Measurements from ENCODE around the gene USF3. TPM values are rescaled to one million over a fixed set of nuclear protein-coding genes. Genes with fewer than 3 reads are reported as not detected.

USF3 gene
- total and polyA plus RNA-seq, 2 of the 8 experiments (the other 6 are each of a cell fraction or from before 2014, with no cell fraction given), result 9.6 to 18.5 TPM

- Histone ChIP-seq H2BK120ac (replicated peaks; ENCODE audit: low read depth, low read length) (no peak overlapping the region), H3K4ac (replicated peaks; ENCODE audit: insufficient read length, low read depth, low read length) (no peak overlapping the region), H4K5ac (ENCODE audit: insufficient read length, low read depth, low read length) (no peak overlapping the region), H3K36me3 (ENCODE audit: control insufficient read depth in 2 of 4, insufficient read depth in 4 of 4, low read length in 3 of 4) (no peaks in the 10 kb centered on the region), H2BK12ac (ENCODE audit: low read depth, low read length) (no peak overlapping the region), H3K4me3 (ENCODE audit: extremely low read depth in 1 of 4, insufficient read depth in 2 of 4, low read depth in 3 of 4, low read length in 4 of 4) (no peak overlapping the region), H2BK20ac (ENCODE audit: low read length) (no peak overlapping the region), H3K18ac (ENCODE audit: extremely low read depth, low read length) (no peak overlapping the region), H3K56ac (replicated peaks; ENCODE audit: insufficient read length, low read depth, low read length) (no peak overlapping the region), H3K79me2 (ENCODE audit: control insufficient read depth in 1 of 2, insufficient read depth in 2 of 2, low read length in 2 of 2) (no peaks in the 10 kb centered on the region), H3K27me3 (replicated peaks in 1 of 4; ENCODE audit: control insufficient read depth in 3 of 4, extremely low read depth in 1 of 4, insufficient read depth in 3 of 4, low read length in 3 of 4) (no peaks in the 10 kb centered on the region), H4K91ac (replicated peaks; ENCODE audit: insufficient read length, low read length) (no peak overlapping the region), H3K4me1 (replicated peaks in 1 of 4; ENCODE audit: control insufficient read depth in 3 of 4, insufficient read depth in 4 of 4, low read length in 3 of 4) (no peaks in the 10 kb centered on the region), H3K14ac (ENCODE audit: insufficient read length) (no peak overlapping the region), H3K9ac (replicated peaks in 1 of 4; ENCODE audit: extremely low read depth in 1 of 4, low read depth in 3 of 4, low read length in 3 of 4) (no peak overlapping the region), H3K79me1 (ENCODE audit: low read depth, low read length) (no peaks in the 10 kb centered on the region), H4K20me1 (replicated peaks in 1 of 2; ENCODE audit: control insufficient read depth in 1 of 2, insufficient read depth in 2 of 2, low read length in 2 of 2) (no peaks in the 10 kb centered on the region), H3K23ac (ENCODE audit: insufficient read length) (no peak overlapping the region), H4K8ac (ENCODE audit: extremely low read depth, insufficient read depth, low read length) (no peak overlapping the region), H3K9me3 (ENCODE audit: insufficient read depth in 2 of 2, low read depth in 1 of 2, low read length in 1 of 2) (no peaks in the 10 kb centered on the region), H2AFZ (ENCODE audit: low read length) (no peak overlapping the region), H3K23me2 (ENCODE audit: low read depth, low read length) (no peaks in the 10 kb centered on the region), H2BK5ac (ENCODE audit: low read depth, low read length) (no peak overlapping the region), H2AK5ac (ENCODE audit: low read depth, low read length) (no peak overlapping the region), H3K4me2 (ENCODE audit: insufficient read depth in 1 of 2, low read depth in 2 of 2, low read length in 2 of 2) (no peak overlapping the region), H2BK15ac (ENCODE audit: low read length) (no peak overlapping the region), H3K27ac (ENCODE audit: low read depth, low read length) (no peak overlapping the region)
- CTCF ChIA-PET (ENCODE audit: partially characterized antibody), result interaction anchor here (0.6 to 5.0 kb wide), 10 partner anchors 9 to 342 kb away, joined by 3 to 43 read pairs (median 4); no protein-coding TSS in a partner anchor
- POLR2A ChIA-PET (ENCODE audit: partially characterized antibody), result no interaction called here
- FAIRE-seq (no peak), DNase-seq (ENCODE audit: low read depth in 1 of 2, low spot score in 2 of 2) (no peak)
- WGBS, 2 experiments (ENCODE audit: extremely low coverage in 1 of 2, insufficient coverage in 1 of 2, insufficient read length in 1 of 2, insufficient replicate concordance in 2 of 2, low coverage in 1 of 2, low lambda C conversion rate in 2 of 2, missing lambda C conversion rate in 1 of 2), result 84% methylated on average over 3 of the region's 3 CpGs; no CpG with 5 or more reads in 1 of the 2 experiments
- no peak for TF ChIP-seq EGR1 (IDR thresholded peaks at IDR 0.05; ENCODE audit: borderline replicate concordance, low read depth, low read length)
- TF ChIP-seq SIN3A (conservative IDR thresholded peaks at IDR 0.05 in 1 of 2, IDR thresholded peaks at IDR 0.05 in 1 of 2; ENCODE audit: low read depth in 1 of 2, low read length in 2 of 2), result no peak
- no peak for TF ChIP-seq RXRA (IDR thresholded peaks at IDR 0.05; ENCODE audit: insufficient read depth, low read depth, low read length)
- no peak for TF ChIP-seq BRCA1 (IDR thresholded peaks at IDR 0.05; ENCODE audit: low read depth, low read length)
- no peak for TF ChIP-seq YY1 (IDR thresholded peaks at IDR 0.05; ENCODE audit: low read depth, low read length)
- no peak for TF ChIP-seq ASH2L (IDR thresholded peaks at IDR 0.05; ENCODE audit: low read length)
- TF ChIP-seq RAD21 (IDR thresholded peaks at IDR 0.05 in 1 of 2, conservative IDR thresholded peaks at IDR 0.05 in 1 of 2; ENCODE audit: low read depth in 2 of 2, low read length in 2 of 2), result no peak
- TF ChIP-seq SIX5 (IDR thresholded peaks at IDR 0.05; ENCODE audit: low read depth, low read length), result no peak
- no peak for TF ChIP-seq GTF2F1 (IDR thresholded peaks at IDR 0.05; ENCODE audit: borderline replicate concordance, low read depth, low read length)
- no peak for TF ChIP-seq CTCF (IDR thresholded peaks at IDR 0.05; ENCODE audit: control extremely low read depth in 1 of 3, insufficient read depth in 1 of 3, low read depth in 1 of 3, low read length in 3 of 3)
- TF ChIP-seq SP4 (IDR thresholded peaks at IDR 0.05; ENCODE audit: low read length), result no peak
Measured at GRCh38 chr3:113630956-113631542, 65.4 kb downstream of the USF3 start.

Data from H1 (cell line).